Neutrophil (primary cell): ENCODE results near the gene PRKAG3.

ENCODE experiments used
- H3K27ac ChIP-seq: fragments of 200-600 bp; sonication (generic); 2 replicates; pipeline ENCODE4 v1.5.1; 2016; ENCODE audit warnings: mild to moderate bottlenecking, moderate library complexity
- H3K27me3 ChIP-seq: fragments of 200-600 bp; sonication (generic); 2 replicates; pipeline ENCODE4 v1.6.0; 2016; ENCODE audit warnings: mild to moderate bottlenecking
- H3K36me3 ChIP-seq: fragments of 200-600 bp; sonication (generic); 2 replicates; pipeline ENCODE4 v1.5.1; 2017
- H3K4me1 ChIP-seq, 2 experiments: fragments of 200-600 bp in 1 of 2; sonication (generic) in 1 of 2; 1 replicate in 1 of 2; 2 replicates in 1 of 2; pipeline versions ENCODE4 v1.5.1 to v1.6.1; 2013 to 2016; ENCODE audit warnings: low read depth in 1 of 2, low read length in 1 of 2, mild to moderate bottlenecking in 1 of 2, moderate library complexity in 1 of 2; ENCODE audit not compliant: control insufficient read depth in 1 of 2, insufficient read depth in 1 of 2
- H3K4me3 ChIP-seq, 2 experiments: fragments of 200-600 bp in 1 of 2; sonication (generic) in 1 of 2; 1 replicate in 1 of 2; 2 replicates in 1 of 2; pipeline ENCODE4 v1.5.1; 2013 to 2016; ENCODE audit warnings: low read depth in 1 of 2, low read length in 1 of 2, mild to moderate bottlenecking in 1 of 2, moderate library complexity in 1 of 2
- H3K9me3 ChIP-seq: fragments of 200-600 bp; sonication (generic); 2 replicates; pipeline ENCODE4 v1.5.1; 2016
- CTCF ChIP-seq: fragments of 200-600 bp; sonication (generic); IDR thresholded peaks from 2 replicates; pipeline ENCODE4 v1.5.1; 2016; ENCODE audit warnings: antibody characterized with exemption

The PRKAG3 gene

GRCh38 chr2:218783688-218784087, 47.9 kb downstream of the PRKAG3 start:
- Histone ChIP-seq H3K9me3 (no peaks in the 10 kb centered on the region), H3K27ac (peak overlapping the region; percentile 6), H3K36me3 (no peaks in the 10 kb centered on the region), H3K4me1 (peaks cover 0 to 8% of the 10 kb centered on the region in 2 experiments), H3K27me3 (peaks cover 81% of the 10 kb centered on the region), H3K4me3 (peak overlapping the region in 1 of 2 experiments; percentile 31)
- TF ChIP-seq CTCF, result no peak

DNA sequence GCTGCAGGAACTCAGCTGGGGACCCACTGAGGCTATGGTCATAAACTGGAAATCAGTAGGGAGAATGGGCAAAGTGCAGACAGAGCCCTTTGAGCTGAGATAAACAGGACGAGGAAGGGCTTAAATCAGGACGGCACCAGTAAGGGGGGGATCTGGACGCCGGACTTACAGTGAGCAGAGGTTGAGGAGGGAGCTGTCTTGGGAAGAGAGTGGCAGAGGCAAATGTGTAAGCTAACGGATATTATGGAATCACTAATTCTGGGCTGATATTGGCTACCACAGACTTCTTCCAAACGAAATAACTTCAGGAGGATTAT, 49.1 kb downstream of the PRKAG3 start:
- Histone ChIP-seq H3K4me3 (peak overlapping the region; percentile 52 to 54), H3K4me1 (peaks cover 0 to 8% of the 10 kb centered on the region in 2 experiments), H3K36me3 (no peaks in the 10 kb centered on the region), H3K27me3 (peaks cover 81% of the 10 kb centered on the region), H3K27ac (peak overlapping the region; percentile 60), H3K9me3 (no peaks in the 10 kb centered on the region)
- no peak for TF ChIP-seq CTCF

DNA sequence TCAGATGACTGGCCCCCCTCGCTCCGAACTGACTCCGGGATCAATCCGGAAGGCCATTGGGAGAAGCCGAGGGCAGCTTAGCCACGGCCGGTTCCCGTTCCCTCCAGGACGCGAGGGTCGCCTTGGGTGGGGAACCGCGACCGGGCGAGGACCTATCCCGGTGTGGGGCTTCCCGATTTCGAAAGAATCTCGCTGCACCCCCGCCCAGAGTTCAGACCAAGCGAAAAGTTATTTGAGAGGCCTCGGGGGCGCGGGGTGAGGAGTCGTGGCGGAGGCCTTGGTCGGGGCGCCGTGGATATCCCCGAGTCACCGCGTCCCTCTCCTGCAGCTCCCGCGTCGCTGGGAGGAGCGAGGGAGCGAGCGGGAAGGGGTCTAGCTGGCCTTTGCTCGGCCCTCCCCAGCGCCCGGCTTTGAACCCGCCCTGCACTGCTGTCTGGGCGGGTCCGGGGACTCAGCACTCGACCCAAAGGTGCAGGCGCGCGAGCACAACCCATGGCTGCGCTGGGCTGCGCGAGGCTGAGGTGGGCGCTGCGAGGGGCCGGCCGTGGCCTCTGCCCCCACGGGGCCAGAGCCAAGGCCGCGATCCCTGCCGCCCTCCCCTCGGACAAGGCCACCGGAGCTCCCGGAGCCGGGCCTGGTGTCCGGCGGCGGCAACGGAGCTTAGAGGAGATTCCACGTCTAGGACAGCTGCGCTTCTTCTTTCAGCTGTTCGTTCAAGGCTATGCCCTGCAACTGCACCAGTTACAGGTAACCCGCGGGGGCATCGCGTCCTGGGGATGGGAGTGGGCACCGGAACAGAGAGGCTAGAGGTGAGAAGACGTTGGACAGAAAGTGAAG, 49.7 kb downstream of the PRKAG3 start, which contains the start of gene CYP27A1:
CYP27A1 (plus strand) TSS at position 457 of the 837 bp plus-strand sequence; CDS start at position 493, 36 bp downstream.
- no peaks in the 10 kb centered on the region for H3K9me3 ChIP-seq
- peak within 1 kb of the TSS; percentile 60 for H3K27ac ChIP-seq
- peak within 1 kb of the TSS; percentile 52 to 54 for H3K4me3 ChIP-seq
- H3K27me3 ChIP-seq, result peaks cover 81% of the 10 kb centered on the region
- H3K4me1 ChIP-seq, result peaks cover 0 to 8% of the 10 kb centered on the region in 2 experiments
- H3K36me3 ChIP-seq, result no peaks in the 10 kb centered on the region
- TF ChIP-seq CTCF, result no peak

DNA sequence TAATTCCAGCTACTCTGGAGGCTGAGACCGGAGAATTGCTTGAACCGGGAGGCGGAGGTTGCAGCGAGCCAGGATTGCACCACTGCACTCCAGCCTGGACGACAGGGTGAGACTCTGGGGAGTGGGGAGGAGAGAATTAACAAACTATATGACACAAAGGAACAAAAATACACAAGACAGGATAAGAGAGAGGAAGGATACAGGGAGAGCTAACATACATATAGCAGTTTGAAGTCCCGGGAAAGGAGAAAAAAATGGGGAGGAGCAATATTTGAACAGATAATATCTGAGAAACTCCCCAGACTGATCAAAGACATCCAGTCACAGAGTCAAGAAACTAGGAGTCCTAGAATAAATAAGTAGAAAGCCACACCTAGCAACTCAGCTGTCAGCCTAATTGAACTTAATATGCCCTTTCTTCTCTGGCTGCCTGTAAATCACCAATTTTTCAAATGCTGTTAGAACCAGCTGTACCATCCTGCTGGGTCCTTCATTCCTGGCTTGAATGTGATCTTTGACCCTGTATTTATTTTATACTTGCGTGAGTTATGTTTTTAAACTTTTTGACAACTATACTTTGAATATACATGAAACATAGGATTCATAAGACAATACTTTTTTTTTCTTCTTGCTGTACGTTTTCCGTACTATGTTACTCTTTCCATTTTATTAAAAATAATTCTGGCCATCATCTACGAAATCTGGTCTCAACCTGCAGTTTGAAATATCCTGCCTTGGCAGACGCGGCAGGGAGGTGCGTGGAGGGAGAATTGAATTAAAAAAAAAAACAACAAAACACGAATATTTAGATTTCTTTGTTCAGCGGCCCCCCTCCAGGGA, 50.5 kb downstream of the PRKAG3 start:
- Histone ChIP-seq H3K27ac (no peak overlapping the region), H3K4me3 (peak overlapping the region; percentile 52 to 54), H3K9me3 (no peaks in the 10 kb centered on the region), H3K27me3 (peaks cover 73% of the 10 kb centered on the region), H3K4me1 (peaks cover 7 to 17% of the 10 kb centered on the region in 2 experiments), H3K36me3 (no peaks in the 10 kb centered on the region)
- no peak for TF ChIP-seq CTCF

GRCh38 chr2:218780046-218780445, 51.6 kb downstream of the PRKAG3 start:
- TF ChIP-seq CTCF, result no peak
- H3K36me3 ChIP-seq, result no peaks in the 10 kb centered on the region
- H3K4me1 ChIP-seq, result peaks cover 10 to 24% of the 10 kb centered on the region in 2 experiments
- no peak overlapping the region for H3K4me3 ChIP-seq
- H3K27ac ChIP-seq, result no peak overlapping the region
- H3K9me3 ChIP-seq, result no peaks in the 10 kb centered on the region
- H3K27me3 ChIP-seq, result peaks cover 63% of the 10 kb centered on the region
